Astrocyte (in vitro differentiated cells and primary cell): ENCODE measurements around the gene PTPN11. TPM values are rescaled to one million over a fixed set of nuclear protein-coding genes. Genes with fewer than 3 reads are reported as not detected.

ENCODE experiments used
- DNase-seq: peaks from one replicate; pipeline ENCODE4 v3.0.0-alpha.2; 2010; ENCODE audit warnings: low read depth
- FAIRE-seq: peaks from 2 replicates; lab custom pipeline; 2011; peaks lifted over from hg19 to GRCh38; lab: Jason Lieb, UNC
- H2AFZ ChIP-seq: 2 replicates; pipeline ENCODE4 v1.6.0; 2012; ENCODE audit warnings: low read depth, low read length, inconsistent platforms
- H3K27ac ChIP-seq: 2 replicates; pipeline ENCODE4 v1.5.1; 2011; ENCODE audit warnings: low read depth, low read length, inconsistent platforms
- H3K27me3 ChIP-seq: 2 replicates; pipeline ENCODE4 v1.6.0; 2011; ENCODE audit warnings: low read length, inconsistent platforms; ENCODE audit not compliant: insufficient read depth
- H3K36me3 ChIP-seq: 2 replicates; pipeline ENCODE4 v1.5.1; 2011; ENCODE audit warnings: low read length, inconsistent platforms; ENCODE audit not compliant: insufficient read depth
- H3K4me1 ChIP-seq: 2 replicates; pipeline ENCODE4 v1.5.1; 2011; ENCODE audit warnings: low read length, inconsistent platforms; ENCODE audit not compliant: insufficient read depth
- H3K4me2 ChIP-seq: 2 replicates; pipeline ENCODE4 v1.6.0; 2012; ENCODE audit warnings: low read length, inconsistent platforms
- H3K4me3 ChIP-seq: 2 replicates; pipeline ENCODE4 v1.5.1; 2011; ENCODE audit warnings: low read depth, mild to moderate bottlenecking, low read length, inconsistent platforms; ENCODE audit not compliant: insufficient read depth
- H3K79me2 ChIP-seq: 2 replicates; pipeline ENCODE4 v1.6.0; 2012; ENCODE audit warnings: mild to moderate bottlenecking, low read length, inconsistent platforms; ENCODE audit not compliant: insufficient read depth
- H3K9ac ChIP-seq: 2 replicates; pipeline ENCODE4 v1.6.0; 2012; ENCODE audit warnings: mild to moderate bottlenecking, low read length, inconsistent platforms
- H3K9me3 ChIP-seq: 2 replicates; pipeline ENCODE4 v1.5.1; 2012; ENCODE audit warnings: low read depth, mild to moderate bottlenecking, low read length, inconsistent platforms; ENCODE audit not compliant: insufficient read depth
- H4K20me1 ChIP-seq: 2 replicates; pipeline ENCODE4 v1.6.0; 2012; ENCODE audit warnings: low read length, inconsistent platforms; ENCODE audit not compliant: insufficient read depth
- H3K27ac Mint-ChIP-seq: one replicate; pipeline ENCODE4 v1.8.0; 2021; ENCODE audit warnings: mild to moderate bottlenecking, mixed read lengths; ENCODE audit not compliant: unreplicated experiment
- H3K27me3 Mint-ChIP-seq: one replicate; pipeline ENCODE4 v1.8.0; 2021; ENCODE audit warnings: low read depth, mixed read lengths; ENCODE audit not compliant: unreplicated experiment
- H3K36me3 Mint-ChIP-seq: one replicate; pipeline ENCODE4 v1.8.0; 2021; ENCODE audit warnings: low read depth, mixed read lengths; ENCODE audit not compliant: unreplicated experiment
- H3K4me1 Mint-ChIP-seq: one replicate; pipeline ENCODE4 v1.8.0; 2021; ENCODE audit warnings: low read depth, mixed read lengths; ENCODE audit not compliant: unreplicated experiment
- H3K4me3 Mint-ChIP-seq: one replicate; pipeline ENCODE4 v1.8.0; 2021; ENCODE audit warnings: mild to moderate bottlenecking, moderate library complexity, mixed read lengths; ENCODE audit not compliant: unreplicated experiment
- H3K9me3 Mint-ChIP-seq: one replicate; pipeline ENCODE4 v1.8.0; 2021; ENCODE audit warnings: mild to moderate bottlenecking, mixed read lengths; ENCODE audit not compliant: unreplicated experiment
- EZH2 ChIP-seq: IDR thresholded peaks from 2 replicates; pipeline ENCODE4 v1.6.1; 2012; ENCODE audit warnings: mild to moderate bottlenecking, low read length, inconsistent platforms; ENCODE audit not compliant: insufficient read depth
- total RNA-seq: library from RNA; stranded (reverse); gene quantifications from 2 replicates; pipeline ENCODE4 v1.2.1, GENCODE V29; 2021
- TF ChIP-seq, protein P1 (sequence below): IDR thresholded peaks from 2 replicates; pipeline ENCODE4 v1.5.1; 2011; ENCODE audit warnings: low read depth, mild to moderate bottlenecking, inconsistent platforms, low read length, moderate library complexity; ENCODE audit not compliant: insufficient read depth

The PTPN11 gene
- total RNA-seq, 1 donor from 2014 or later = 143 TPM

DNA sequence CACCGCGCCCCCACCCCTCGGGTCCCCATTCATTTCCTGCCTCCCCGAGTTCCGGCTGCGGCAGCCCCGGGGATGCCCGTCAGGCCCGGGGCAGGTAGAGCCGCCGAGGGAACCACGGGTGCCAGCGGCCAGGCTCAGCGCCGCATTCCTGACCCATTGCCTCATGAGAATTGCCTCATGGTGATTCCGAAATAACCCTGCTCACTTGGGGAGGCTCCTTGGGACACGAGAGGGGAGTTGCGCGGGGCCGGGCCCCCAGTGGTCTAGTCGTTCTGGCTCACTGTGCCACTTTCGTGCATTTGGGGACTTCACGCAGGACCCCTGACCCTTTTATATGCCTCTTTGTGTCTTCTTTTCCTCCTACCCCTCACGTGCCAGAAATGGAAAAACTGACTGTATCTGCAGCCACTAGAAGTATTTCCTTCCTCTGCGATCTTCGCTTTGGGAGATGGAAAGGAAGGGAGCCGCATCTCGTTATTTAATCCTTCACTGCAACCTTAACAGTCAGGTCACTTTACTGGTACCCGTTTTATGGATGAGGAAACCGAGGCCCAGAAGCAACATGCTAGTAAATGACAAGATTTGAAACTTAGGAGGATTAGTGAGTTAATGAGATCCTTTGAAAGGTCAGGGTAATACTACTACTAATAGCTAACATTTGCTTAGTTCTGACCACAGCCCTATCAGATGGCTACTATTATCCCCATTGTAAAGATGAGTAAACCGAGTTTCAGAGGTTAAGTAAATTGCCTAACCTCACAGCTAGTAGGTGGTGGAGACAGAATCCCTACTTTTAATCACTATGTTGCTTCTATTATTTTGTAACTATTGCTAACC is 768 bp downstream of the PTPN11 start:
- Histone ChIP-seq H3K9me3 (no peaks in the 10 kb centered on the region), H3K79me2 (peaks cover 61% of the 10 kb centered on the region), H3K4me3 (peak overlapping the region; percentile 92), H2AFZ (peak overlapping the region; percentile 11), H3K4me2 (peak overlapping the region; percentile 82), H3K36me3 (no peaks in the 10 kb centered on the region), H4K20me1 (peaks cover 49% of the 10 kb centered on the region), H3K27me3 (no peaks in the 10 kb centered on the region), H3K9ac (peak overlapping the region; percentile 98), H3K4me1 (peaks cover 7% of the 10 kb centered on the region), H3K27ac (peak overlapping the region; percentile 98)
- no peak for TF ChIP-seq EZH2
- TF ChIP-seq, protein P1, sequence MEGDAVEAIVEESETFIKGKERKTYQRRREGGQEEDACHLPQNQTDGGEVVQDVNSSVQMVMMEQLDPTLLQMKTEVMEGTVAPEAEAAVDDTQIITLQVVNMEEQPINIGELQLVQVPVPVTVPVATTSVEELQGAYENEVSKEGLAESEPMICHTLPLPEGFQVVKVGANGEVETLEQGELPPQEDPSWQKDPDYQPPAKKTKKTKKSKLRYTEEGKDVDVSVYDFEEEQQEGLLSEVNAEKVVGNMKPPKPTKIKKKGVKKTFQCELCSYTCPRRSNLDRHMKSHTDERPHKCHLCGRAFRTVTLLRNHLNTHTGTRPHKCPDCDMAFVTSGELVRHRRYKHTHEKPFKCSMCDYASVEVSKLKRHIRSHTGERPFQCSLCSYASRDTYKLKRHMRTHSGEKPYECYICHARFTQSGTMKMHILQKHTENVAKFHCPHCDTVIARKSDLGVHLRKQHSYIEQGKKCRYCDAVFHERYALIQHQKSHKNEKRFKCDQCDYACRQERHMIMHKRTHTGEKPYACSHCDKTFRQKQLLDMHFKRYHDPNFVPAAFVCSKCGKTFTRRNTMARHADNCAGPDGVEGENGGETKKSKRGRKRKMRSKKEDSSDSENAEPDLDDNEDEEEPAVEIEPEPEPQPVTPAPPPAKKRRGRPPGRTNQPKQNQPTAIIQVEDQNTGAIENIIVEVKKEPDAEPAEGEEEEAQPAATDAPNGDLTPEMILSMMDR = no peak
- Mint-ChIP-seq H3K9me3 (no peaks in the 10 kb centered on the region), H3K4me1 (peaks cover 19% of the 10 kb centered on the region), H3K27me3 (no peaks in the 10 kb centered on the region), H3K4me3 (peak overlapping the region; percentile 96), H3K36me3 (no peaks in the 10 kb centered on the region), H3K27ac (peak overlapping the region; percentile 99)
- no peak for FAIRE-seq
- DNase-seq = peak; percentile 67

DNA sequence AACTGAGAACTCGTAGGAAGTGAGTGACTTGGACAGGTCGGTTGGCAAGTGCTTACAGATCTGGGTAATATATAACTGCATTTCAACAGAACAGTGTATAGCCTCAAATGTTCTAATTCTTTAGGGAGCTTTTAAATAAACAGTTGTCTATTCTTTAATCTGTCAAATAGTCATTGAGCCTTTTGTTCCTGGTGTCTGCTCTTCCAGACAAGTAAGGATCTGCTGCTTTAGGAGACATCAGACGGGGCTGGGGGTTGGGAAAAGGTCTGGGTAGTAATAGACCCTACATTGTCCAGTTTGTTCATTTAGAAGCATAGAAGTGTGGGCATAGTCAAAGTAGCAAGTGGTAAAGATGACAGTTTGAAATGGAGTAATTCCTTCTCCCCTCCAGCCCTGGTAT is 2.0 kb downstream of the PTPN11 start:
- Histone ChIP-seq H4K20me1 (peaks cover 59% of the 10 kb centered on the region), H3K4me2 (peak overlapping the region; percentile 16), H3K79me2 (peaks cover 73% of the 10 kb centered on the region), H3K27ac (no peak overlapping the region), H3K9ac (no peak overlapping the region), H3K36me3 (no peaks in the 10 kb centered on the region), H3K4me1 (peaks cover 7% of the 10 kb centered on the region), H3K9me3 (no peaks in the 10 kb centered on the region), H2AFZ (no peak overlapping the region), H3K4me3 (no peak overlapping the region), H3K27me3 (no peaks in the 10 kb centered on the region)
- Mint-ChIP-seq H3K4me3 (peak overlapping the region; percentile 96), H3K4me1 (peaks cover 19% of the 10 kb centered on the region), H3K9me3 (no peaks in the 10 kb centered on the region), H3K27ac (peak overlapping the region; percentile 99), H3K27me3 (no peaks in the 10 kb centered on the region), H3K36me3 (no peaks in the 10 kb centered on the region)
- DNase-seq (no peak), FAIRE-seq (no peak)
- TF ChIP-seq, protein P1 = no peak
- TF ChIP-seq EZH2 = no peak

DNA sequence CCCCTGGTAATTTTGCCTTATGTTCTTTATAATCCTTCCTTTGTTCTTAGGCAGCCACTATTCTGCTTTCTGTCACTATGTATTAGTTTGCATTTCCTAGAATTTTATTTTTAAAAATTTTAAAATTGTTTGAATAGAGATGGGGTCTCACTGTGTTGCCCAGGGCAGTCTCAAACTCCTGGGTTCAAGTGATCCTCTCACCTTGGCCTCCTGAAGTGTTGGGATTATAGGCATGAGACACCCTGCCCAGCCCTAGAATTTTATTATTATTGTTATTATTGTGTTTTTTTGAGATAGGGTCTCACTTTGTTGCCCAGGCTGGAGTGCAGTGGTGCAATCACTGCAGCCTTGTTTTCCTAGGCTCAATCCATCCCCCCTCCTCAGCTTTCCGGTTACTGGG is 2.6 kb downstream of the PTPN11 start:
- Histone ChIP-seq H3K79me2 (peaks cover 79% of the 10 kb centered on the region), H4K20me1 (peaks cover 66% of the 10 kb centered on the region), H3K9ac (no peak overlapping the region), H3K4me3 (no peak overlapping the region), H3K9me3 (no peaks in the 10 kb centered on the region), H3K27ac (no peak overlapping the region), H3K4me1 (peaks cover 7% of the 10 kb centered on the region), H3K36me3 (no peaks in the 10 kb centered on the region), H3K27me3 (no peaks in the 10 kb centered on the region), H3K4me2 (no peak overlapping the region), H2AFZ (no peak overlapping the region)
- no peaks in the 10 kb centered on the region for H3K9me3 Mint-ChIP-seq
- TF ChIP-seq, protein P1 = no peak
- TF ChIP-seq EZH2 = no peak
- H3K4me1 Mint-ChIP-seq = peaks cover 19% of the 10 kb centered on the region
- H3K27me3 Mint-ChIP-seq = no peaks in the 10 kb centered on the region
- H3K27ac Mint-ChIP-seq = no peak overlapping the region
- FAIRE-seq (no peak), DNase-seq (no peak)
- H3K4me3 Mint-ChIP-seq = peak overlapping the region; percentile 96
- H3K36me3 Mint-ChIP-seq = no peaks in the 10 kb centered on the region
